OCI-LY1 (cell line): ENCODE data around the gene HOMER1.

ENCODE experiments used
- H2AFZ ChIP-seq: fragments of 200-600 bp; sonication (generic), shearing (Covaris generic); 2 replicates; pipeline ENCODE4 v1.6.0; 2014; ENCODE audit warnings: antibody characterized with exemption, mild to moderate bottlenecking, low read length
- H3F3A ChIP-seq: fragments of 200-600 bp; sonication (generic), shearing (Covaris generic); 2 replicates; pipeline ENCODE4 v1.6.0; 2014; ENCODE audit warnings: mild to moderate bottlenecking, antibody characterized with exemption, low read length, moderate library complexity; ENCODE audit not compliant: insufficient read depth
- H3K27ac ChIP-seq: fragments of 200-600 bp; sonication (generic); 2 replicates; pipeline ENCODE4 v1.5.1; 2014; ENCODE audit warnings: low read length, mixed run types, mild to moderate bottlenecking, low read depth; ENCODE audit not compliant: poor library complexity, severe bottlenecking
- H3K27me3 ChIP-seq: fragments of 200-600 bp; sonication (generic); 2 replicates; pipeline ENCODE4 v1.6.0; 2014; ENCODE audit warnings: antibody characterized with exemption, mild to moderate bottlenecking, low read length, moderate library complexity; ENCODE audit not compliant: insufficient read depth
- H3K36me3 ChIP-seq: fragments of 200-600 bp; sonication (generic); 2 replicates; pipeline ENCODE4 v1.6.1; 2014; ENCODE audit warnings: mild to moderate bottlenecking, antibody characterized with exemption, low read length, moderate library complexity, mixed read lengths; ENCODE audit not compliant: insufficient read depth
- H3K4me1 ChIP-seq: fragments of 200-600 bp; sonication (generic); 2 replicates; pipeline ENCODE4 v1.5.1; 2014; ENCODE audit warnings: mild to moderate bottlenecking, low read length, moderate library complexity; ENCODE audit not compliant: insufficient read depth, severe bottlenecking
- H3K4me2 ChIP-seq: fragments of 200-600 bp; sonication (generic), shearing (Covaris generic); 2 replicates; pipeline ENCODE4 v1.6.1; 2014; ENCODE audit warnings: low read length
- H3K4me3 ChIP-seq: fragments of 200-600 bp; sonication (generic); 2 replicates; pipeline ENCODE4 v1.5.1; 2014; ENCODE audit warnings: low read length, low read depth, mild to moderate bottlenecking, mixed read lengths; ENCODE audit not compliant: poor library complexity, severe bottlenecking
- H3K79me2 ChIP-seq: fragments of 200-600 bp; shearing (Covaris generic); 2 replicates; pipeline ENCODE4 v1.6.1; 2016; ENCODE audit warnings: mixed run types, low read length, mixed read lengths; ENCODE audit not compliant: insufficient read depth
- H3K9ac ChIP-seq: fragments of 200-600 bp; sonication (generic), shearing (Covaris generic); 2 replicates; pipeline ENCODE4 v1.6.1; 2014; ENCODE audit warnings: mild to moderate bottlenecking, low read length, mixed read lengths
- H3K9me2 ChIP-seq: fragments of 200-600 bp; sonication (generic), shearing (Covaris generic); 2 replicates; pipeline ENCODE4 v1.6.1; 2014; ENCODE audit warnings: low read depth, mild to moderate bottlenecking, low read length, mixed read lengths
- H3K9me3 ChIP-seq: fragments of 200-600 bp; shearing (Covaris generic); 2 replicates; pipeline ENCODE4 v1.6.1; 2014; ENCODE audit warnings: low read length, mixed read lengths
- H4K20me1 ChIP-seq: fragments of 200-600 bp; sonication (generic), shearing (Covaris generic); 2 replicates; pipeline ENCODE4 v1.6.0; 2016; ENCODE audit warnings: mild to moderate bottlenecking, low read length; ENCODE audit not compliant: insufficient read depth
- CTCF ChIP-seq: fragments of 200-600 bp; sonication (generic), shearing (Covaris generic); IDR thresholded peaks from 2 replicates; pipeline ENCODE4 v1.5.1; 2017; ENCODE audit warnings: mild to moderate bottlenecking, antibody characterized with exemption, low read length, moderate library complexity, mixed read lengths
- EZH2 ChIP-seq: fragments of 200-600 bp; sonication (generic), shearing (Covaris generic); IDR thresholded peaks from 2 replicates; pipeline ENCODE4 v1.8.0; 2017; ENCODE audit warnings: borderline replicate concordance, mixed run types, mild to moderate bottlenecking, antibody characterized with exemption, low read length, moderate library complexity, mixed read lengths

HOMER1 gene

DNA sequence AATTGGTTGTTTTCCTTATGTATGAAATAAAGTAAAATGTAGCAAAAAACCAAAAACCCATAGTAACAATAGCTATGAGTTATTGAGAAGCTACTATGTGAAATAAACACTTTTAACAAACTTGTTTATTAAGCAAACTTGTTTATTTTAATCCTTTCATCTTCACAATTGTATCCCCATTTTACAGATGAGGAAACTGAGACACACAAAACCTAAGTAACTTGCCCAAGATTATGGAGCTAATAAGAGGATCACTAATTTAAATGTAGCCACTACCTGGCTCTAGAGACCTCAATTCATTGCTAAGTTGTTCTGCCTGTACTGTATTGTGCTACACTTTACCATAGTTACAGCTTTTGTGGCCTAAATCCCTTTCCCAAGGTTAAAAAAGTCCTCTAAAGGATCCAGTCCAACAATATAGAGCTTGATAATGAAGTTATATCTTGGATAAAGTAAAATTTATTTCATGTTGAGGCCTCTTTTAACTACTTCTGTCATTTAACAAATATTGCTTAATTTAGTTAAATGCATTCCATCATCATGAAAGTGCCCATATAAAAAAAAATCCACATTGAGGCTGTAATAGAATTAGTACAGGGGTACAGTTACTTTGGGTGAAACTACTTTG lies 22.1 kb downstream of the HOMER1 start:
- Histone ChIP-seq H3K36me3 (no peaks in the 10 kb centered on the region), H3K9ac (no peak overlapping the region), H4K20me1 (no peaks in the 10 kb centered on the region), H3F3A (no peaks in the 10 kb centered on the region), H3K27me3 (no peaks in the 10 kb centered on the region), H3K9me2 (no peaks in the 10 kb centered on the region), H3K79me2 (no peaks in the 10 kb centered on the region), H3K4me2 (no peak overlapping the region), H2AFZ (no peak overlapping the region), H3K4me1 (no peaks in the 10 kb centered on the region), H3K4me3 (no peak overlapping the region), H3K9me3 (no peaks in the 10 kb centered on the region), H3K27ac (no peak overlapping the region)
- TF ChIP-seq EZH2 (no peak), CTCF (no peak)

DNA sequence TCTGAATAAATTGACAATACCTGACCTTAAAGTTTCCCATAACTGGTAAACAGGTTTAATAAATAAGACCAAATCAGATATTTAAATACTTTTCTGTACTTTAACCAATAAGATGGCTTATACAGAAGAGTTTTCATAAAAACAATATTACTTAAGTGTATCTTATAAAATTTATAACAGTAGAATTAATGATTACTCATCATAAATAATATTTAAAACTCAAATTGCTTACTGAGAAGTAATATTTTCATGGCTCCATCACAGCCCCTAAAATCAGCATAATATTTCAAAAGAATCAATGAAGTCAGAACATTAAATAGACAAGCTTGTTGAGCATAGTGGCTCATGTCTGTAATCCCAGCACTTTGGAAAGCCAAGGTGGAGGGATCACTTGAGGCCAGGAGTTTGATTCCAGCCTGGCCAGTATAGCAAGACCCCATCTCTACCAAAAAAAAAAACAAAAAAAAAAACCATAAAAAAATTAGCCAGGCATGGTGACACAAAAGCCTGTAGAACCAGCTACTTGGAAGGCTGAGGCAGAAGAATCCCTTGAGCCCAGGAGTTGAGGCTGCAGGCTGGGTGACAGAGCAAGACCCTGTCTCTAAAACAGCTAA lies 23.5 kb downstream of the HOMER1 start:
- Histone ChIP-seq H2AFZ (no peak overlapping the region), H3K9ac (no peak overlapping the region), H3K27ac (no peak overlapping the region), H3K9me3 (no peaks in the 10 kb centered on the region), H4K20me1 (no peaks in the 10 kb centered on the region), H3F3A (no peaks in the 10 kb centered on the region), H3K79me2 (no peaks in the 10 kb centered on the region), H3K9me2 (no peaks in the 10 kb centered on the region), H3K4me3 (no peak overlapping the region), H3K36me3 (no peaks in the 10 kb centered on the region), H3K4me2 (no peak overlapping the region), H3K27me3 (no peaks in the 10 kb centered on the region), H3K4me1 (no peaks in the 10 kb centered on the region)
- TF ChIP-seq EZH2, result no peak
- TF ChIP-seq CTCF, result no peak

- Histone ChIP-seq H3K4me2 (no peak overlapping the region), H3K79me2 (no peaks in the 10 kb centered on the region), H3F3A (no peaks in the 10 kb centered on the region)
These were observed 24.2 kb downstream of the HOMER1 start for GRCh38 chr5:79489773-79490172.

More at GRCh38 chr5:79489773-79490172, 24.2 kb downstream of the HOMER1 start:
- H3K36me3 ChIP-seq, result no peaks in the 10 kb centered on the region
- H3K27me3 ChIP-seq, result no peaks in the 10 kb centered on the region
- no peak overlapping the region for H3K27ac ChIP-seq
- TF ChIP-seq CTCF, result no peak
- no peak for TF ChIP-seq EZH2
- no peak overlapping the region for H3K9ac ChIP-seq
- H3K4me3 ChIP-seq, result no peak overlapping the region
- no peaks in the 10 kb centered on the region for H4K20me1 ChIP-seq
- no peaks in the 10 kb centered on the region for H3K9me2 ChIP-seq
- no peak overlapping the region for H2AFZ ChIP-seq
- H3K4me1 ChIP-seq, result no peaks in the 10 kb centered on the region
- no peaks in the 10 kb centered on the region for H3K9me3 ChIP-seq
